Esophagus muscularis mucosa (tissue), 3 donors: Measurements from ENCODE around the gene PIEZO1.

Source experiments
- POLR2AphosphoS5 ChIP-seq, 2 donors: sonication (generic); formaldehyde crosslinking; IDR thresholded peaks; one replicate each; pipeline ENCODE4 v1.6.1; 2017; ENCODE audit warnings: antibody characterized with exemption in 2 of 2
- TF ChIP-seq, protein P1 (sequence below), 3 experiments: fragments of 200-600 bp in 2 of 3; fragments of 450-650 bp in 1 of 3; sonication (generic) in 2 of 3; IDR thresholded peaks; one replicate each; pipeline ENCODE4 v1.5.1; 2017 to 2019; ENCODE audit warnings: antibody characterized with exemption in 3 of 3, mild to moderate bottlenecking in 2 of 3, moderate library complexity in 1 of 3

- TF ChIP-seq POLR2AphosphoS5 (IDR thresholded peaks at IDR 0.05) = no peak
- TF ChIP-seq, protein P1, sequence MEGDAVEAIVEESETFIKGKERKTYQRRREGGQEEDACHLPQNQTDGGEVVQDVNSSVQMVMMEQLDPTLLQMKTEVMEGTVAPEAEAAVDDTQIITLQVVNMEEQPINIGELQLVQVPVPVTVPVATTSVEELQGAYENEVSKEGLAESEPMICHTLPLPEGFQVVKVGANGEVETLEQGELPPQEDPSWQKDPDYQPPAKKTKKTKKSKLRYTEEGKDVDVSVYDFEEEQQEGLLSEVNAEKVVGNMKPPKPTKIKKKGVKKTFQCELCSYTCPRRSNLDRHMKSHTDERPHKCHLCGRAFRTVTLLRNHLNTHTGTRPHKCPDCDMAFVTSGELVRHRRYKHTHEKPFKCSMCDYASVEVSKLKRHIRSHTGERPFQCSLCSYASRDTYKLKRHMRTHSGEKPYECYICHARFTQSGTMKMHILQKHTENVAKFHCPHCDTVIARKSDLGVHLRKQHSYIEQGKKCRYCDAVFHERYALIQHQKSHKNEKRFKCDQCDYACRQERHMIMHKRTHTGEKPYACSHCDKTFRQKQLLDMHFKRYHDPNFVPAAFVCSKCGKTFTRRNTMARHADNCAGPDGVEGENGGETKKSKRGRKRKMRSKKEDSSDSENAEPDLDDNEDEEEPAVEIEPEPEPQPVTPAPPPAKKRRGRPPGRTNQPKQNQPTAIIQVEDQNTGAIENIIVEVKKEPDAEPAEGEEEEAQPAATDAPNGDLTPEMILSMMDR (IDR thresholded peaks at IDR 0.05) = no peak
Measured at GRCh38 chr16:88744577-88745521, 40.2 kb downstream of the PIEZO1 start.
